Neural crest cell (in vitro differentiated cells): Measurements from ENCODE around the gene TCTN3. TPM values are rescaled to one million over a fixed set of nuclear protein-coding genes. Genes with fewer than 3 reads are reported as not detected.

Source experiments
- DNase-seq: peaks from one replicate; pipeline ENCODE4 v3.0.0; 2021; ENCODE audit warnings: low read depth, mixed read lengths, low spot score
- H3K27ac Mint-ChIP-seq: one replicate; pipeline ENCODE4 v1.8.0; 2021; ENCODE audit warnings: mild to moderate bottlenecking, mixed read lengths; ENCODE audit not compliant: unreplicated experiment
- H3K27me3 Mint-ChIP-seq: 2 replicates; pipeline ENCODE4 v1.8.0; 2021; ENCODE audit warnings: low read depth, mild to moderate bottlenecking, mixed read lengths
- H3K36me3 Mint-ChIP-seq: 2 replicates; pipeline ENCODE4 v1.8.0; 2021; ENCODE audit warnings: low read depth, mild to moderate bottlenecking, mixed read lengths
- H3K4me1 Mint-ChIP-seq: 2 replicates; pipeline ENCODE4 v1.8.0; 2021; ENCODE audit warnings: mixed read lengths
- H3K4me3 Mint-ChIP-seq: one replicate; pipeline ENCODE4 v1.8.0; 2021; ENCODE audit warnings: mild to moderate bottlenecking, mixed read lengths
- H3K9me3 Mint-ChIP-seq: 2 replicates; pipeline ENCODE4 v1.8.0; 2021; ENCODE audit warnings: mixed read lengths
- CTCF ChIP-seq: fragments of 200-600 bp; sonication (generic); conservative IDR thresholded peaks from 2 replicates; pipeline ENCODE4 v1.5.0; 2021; ENCODE audit warnings: antibody characterized with exemption, mild to moderate bottlenecking
- total RNA-seq: library from RNA; stranded (reverse); gene quantifications from 2 replicates; pipeline ENCODE4 v1.2.1, GENCODE V29; 2021

TCTN3 gene
- total RNA-seq, 1 donor from 2014 or later: 45.5 TPM

GRCh38 chr10:95653895-95654294 lies 39.8 kb downstream of the TCTN3 start:
- Mint-ChIP-seq H3K4me1 (peaks cover 44% of the 10 kb centered on the region), H3K36me3 (peaks cover 33% of the 10 kb centered on the region), H3K27me3 (no peaks in the 10 kb centered on the region), H3K27ac (peak overlapping the region; percentile 88), H3K9me3 (no peaks in the 10 kb centered on the region), H3K4me3 (peak overlapping the region; percentile 84)
- no peak for TF ChIP-seq CTCF
- no peak for DNase-seq

DNA sequence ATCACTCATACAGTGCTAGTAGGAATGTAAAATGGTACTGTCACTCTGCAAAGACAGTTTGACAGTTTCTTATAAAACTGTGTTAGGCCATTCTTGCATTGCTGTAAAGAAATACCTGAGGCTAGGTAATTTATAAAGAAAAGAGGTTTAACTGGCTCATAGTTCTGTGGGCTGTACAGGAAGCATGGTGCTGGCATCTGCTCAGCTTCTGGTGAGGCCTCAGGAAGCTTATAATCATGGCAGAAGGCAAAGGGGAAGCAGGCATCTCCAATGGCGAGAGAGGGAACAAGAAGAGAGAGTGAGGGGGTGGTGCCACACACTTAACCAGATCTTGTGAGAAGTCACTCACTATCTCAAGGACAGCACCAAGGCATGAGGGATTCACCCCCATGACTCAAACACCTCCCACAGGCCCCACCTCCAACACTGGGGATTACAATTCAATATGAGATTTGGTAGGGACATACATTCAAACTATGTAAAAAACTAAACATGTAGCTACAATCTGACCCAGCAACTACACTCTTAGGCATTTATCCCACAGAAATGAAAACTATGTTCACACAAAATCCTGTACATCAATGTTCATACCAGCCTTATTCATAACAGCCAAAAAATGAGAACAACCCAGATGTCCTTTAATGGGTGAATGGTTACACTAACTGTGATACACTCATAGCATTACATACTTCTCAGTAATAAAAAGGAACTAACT lies 42.2 kb downstream of the TCTN3 start:
- Mint-ChIP-seq H3K9me3 (no peaks in the 10 kb centered on the region), H3K4me1 (peaks cover 39% of the 10 kb centered on the region), H3K27me3 (no peaks in the 10 kb centered on the region), H3K27ac (no peak overlapping the region), H3K36me3 (peaks cover 50% of the 10 kb centered on the region), H3K4me3 (peak overlapping the region; percentile 13)
- no peak for DNase-seq
- TF ChIP-seq CTCF: no peak

DNA sequence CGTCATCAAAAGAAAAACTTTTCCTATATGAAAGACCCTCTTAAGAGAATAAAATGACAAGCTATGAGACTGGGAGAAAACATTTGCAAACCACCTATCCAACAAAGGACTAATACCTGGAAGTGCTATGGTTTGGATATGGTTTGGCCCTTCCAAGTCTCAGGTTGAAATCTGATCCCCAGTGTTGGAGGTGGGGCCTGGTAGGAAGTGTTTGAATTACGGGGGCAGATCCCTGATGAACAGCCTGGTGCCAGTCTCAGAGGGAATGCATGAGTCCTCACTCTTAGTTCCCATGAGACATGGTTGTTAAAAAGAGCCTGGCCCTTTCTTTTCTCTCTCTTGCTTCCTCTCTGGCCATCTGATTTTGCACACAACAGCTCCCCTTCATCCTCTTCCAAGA lies 43.5 kb downstream of the TCTN3 start:
- DNase-seq: no peak
- Mint-ChIP-seq H3K9me3 (no peaks in the 10 kb centered on the region), H3K4me1 (peaks cover 33% of the 10 kb centered on the region), H3K27me3 (no peaks in the 10 kb centered on the region), H3K36me3 (peaks cover 57% of the 10 kb centered on the region), H3K27ac (no peak overlapping the region), H3K4me3 (no peak overlapping the region)
- TF ChIP-seq CTCF: no peak

DNA sequence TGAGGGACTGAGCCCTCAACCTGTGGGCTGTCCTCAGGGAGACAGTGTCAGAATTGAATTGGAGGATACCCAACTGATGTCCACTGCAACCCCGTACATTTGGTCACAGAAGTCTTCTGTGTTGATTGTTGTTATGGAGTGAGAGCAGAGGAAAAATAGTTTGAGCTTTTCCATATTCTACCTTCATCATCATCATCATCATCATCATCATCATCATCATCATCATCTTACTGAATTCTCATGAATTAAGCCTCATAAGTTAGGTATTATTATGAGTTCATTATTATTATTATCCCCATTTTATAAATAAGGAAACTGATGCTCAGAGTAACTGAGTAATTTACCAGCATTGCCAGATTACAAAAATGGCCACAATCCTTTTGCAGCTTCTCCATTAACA lies 45.6 kb downstream of the TCTN3 start:
- no peaks in the 10 kb centered on the region for H3K9me3 Mint-ChIP-seq
- H3K27ac Mint-ChIP-seq: no peak overlapping the region
- H3K4me1 Mint-ChIP-seq: peaks cover 14% of the 10 kb centered on the region
- no peak for DNase-seq
- peaks cover 50% of the 10 kb centered on the region for H3K36me3 Mint-ChIP-seq
- H3K27me3 Mint-ChIP-seq: no peaks in the 10 kb centered on the region
- H3K4me3 Mint-ChIP-seq: no peak overlapping the region
- no peak for TF ChIP-seq CTCF

DNA sequence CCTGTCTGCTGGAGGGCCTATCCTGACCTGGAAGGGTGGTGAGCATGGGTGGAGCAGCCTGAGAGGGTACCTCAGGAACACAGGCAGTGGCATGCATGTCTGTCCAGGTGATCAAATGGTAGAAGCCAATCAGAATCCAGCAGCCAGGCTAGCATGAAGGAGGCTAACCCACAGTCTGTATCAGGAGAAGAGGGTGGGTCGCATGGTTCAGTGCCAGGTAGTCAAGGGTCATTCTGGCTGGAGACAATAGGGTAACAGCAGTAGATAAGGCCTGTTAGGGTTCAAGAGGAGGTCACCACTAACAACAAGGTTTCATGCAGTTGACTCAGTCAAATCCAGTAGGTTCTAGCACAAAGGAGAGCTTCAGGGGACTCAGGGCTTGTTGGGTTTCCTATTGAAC lies 47.6 kb downstream of the TCTN3 start:
- peaks cover 33% of the 10 kb centered on the region for H3K36me3 Mint-ChIP-seq
- no peaks in the 10 kb centered on the region for H3K9me3 Mint-ChIP-seq
- H3K4me3 Mint-ChIP-seq: no peak overlapping the region
- DNase-seq: no peak
- peaks cover 6% of the 10 kb centered on the region for H3K4me1 Mint-ChIP-seq
- TF ChIP-seq CTCF: no peak
- H3K27ac Mint-ChIP-seq: no peak overlapping the region
- no peaks in the 10 kb centered on the region for H3K27me3 Mint-ChIP-seq
